Fibroblast of skin of left quadriceps (primary cell): ENCODE data around the gene LASP1NB.
"Not testable (repeated sequence)": the region's sequence is repeated elsewhere in the genome, so short reads cannot be mapped to it uniquely, and the experiment has no call there.

Source experiments
- DNase-seq, 2 experiments: peaks; one replicate each; pipeline ENCODE4 v3.0.0-alpha.2; 2013; ENCODE audit warnings: low read depth in 2 of 2

Gene LASP1NB

DNA sequence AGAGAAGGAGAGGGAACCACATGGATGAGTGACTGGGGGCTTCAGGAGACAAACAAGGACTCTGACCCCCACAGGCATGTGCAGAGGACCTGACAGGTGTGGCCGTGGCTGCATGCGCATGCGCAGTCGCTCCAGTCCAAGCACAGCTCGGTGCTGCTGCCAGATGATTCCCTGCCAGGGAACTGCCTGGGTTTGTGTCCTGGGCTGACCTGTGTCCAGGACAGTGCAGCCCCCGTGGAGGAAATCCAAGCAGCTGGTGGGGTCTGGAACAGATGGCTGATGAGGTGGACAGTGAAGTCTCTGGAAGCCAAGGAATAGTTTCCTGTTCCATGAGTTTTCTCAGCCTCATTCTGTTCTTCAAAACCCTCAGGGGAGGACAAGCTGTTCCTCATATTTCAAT lies 28.2 kb upstream of the LASP1NB start:
- no peak for DNase-seq

DNA sequence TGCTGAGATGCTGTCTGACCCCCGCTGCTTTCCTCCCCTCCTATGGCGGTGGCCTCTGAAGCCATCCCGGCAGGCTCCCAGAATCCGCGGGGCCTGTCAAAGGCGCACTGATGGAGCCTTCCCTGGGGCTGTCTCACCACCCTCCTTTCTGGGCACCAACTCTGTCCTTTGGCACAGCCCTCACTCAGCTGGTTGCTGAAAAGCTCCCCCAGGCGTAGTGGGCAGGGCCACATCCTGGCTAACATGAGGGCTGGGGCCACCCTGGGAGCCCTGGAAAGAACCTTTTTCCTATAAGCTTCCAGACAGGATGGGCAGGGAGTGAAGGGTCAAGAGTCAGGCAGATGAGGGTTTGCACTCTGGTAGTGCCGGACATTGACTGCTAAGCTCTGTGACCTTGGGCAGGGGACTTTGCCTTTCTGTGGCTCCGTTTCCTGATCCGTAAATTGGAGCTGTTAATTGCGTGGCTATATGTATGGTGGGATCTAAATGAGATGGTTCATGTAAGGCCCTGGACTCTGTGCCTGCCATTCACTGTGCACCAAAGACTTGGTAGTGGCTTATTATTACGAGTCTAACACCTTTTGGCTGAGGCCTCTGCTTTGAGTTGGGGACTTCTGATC lies 27.6 kb upstream of the LASP1NB start:
- no peak for DNase-seq

DNA sequence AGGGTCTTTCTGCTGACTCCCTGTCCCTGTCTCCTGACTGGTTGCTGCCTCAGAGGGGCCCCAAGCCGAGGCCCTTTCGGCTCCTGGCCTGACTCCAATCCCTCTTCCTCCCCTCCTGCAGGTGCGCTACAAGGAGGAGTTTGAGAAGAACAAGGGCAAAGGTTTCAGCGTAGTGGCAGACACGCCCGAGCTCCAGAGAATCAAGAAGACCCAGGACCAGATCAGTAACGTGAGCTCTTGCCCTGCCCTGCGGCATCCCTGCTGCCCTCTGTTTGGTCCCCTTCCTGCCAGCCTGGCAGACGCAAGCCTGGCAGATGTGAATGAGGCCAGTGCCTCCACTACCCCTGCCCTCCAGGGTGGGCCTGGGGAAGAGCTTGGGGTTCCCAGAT lies 27.1 kb upstream of the LASP1NB start:
- DNase-seq = no peak

DNA sequence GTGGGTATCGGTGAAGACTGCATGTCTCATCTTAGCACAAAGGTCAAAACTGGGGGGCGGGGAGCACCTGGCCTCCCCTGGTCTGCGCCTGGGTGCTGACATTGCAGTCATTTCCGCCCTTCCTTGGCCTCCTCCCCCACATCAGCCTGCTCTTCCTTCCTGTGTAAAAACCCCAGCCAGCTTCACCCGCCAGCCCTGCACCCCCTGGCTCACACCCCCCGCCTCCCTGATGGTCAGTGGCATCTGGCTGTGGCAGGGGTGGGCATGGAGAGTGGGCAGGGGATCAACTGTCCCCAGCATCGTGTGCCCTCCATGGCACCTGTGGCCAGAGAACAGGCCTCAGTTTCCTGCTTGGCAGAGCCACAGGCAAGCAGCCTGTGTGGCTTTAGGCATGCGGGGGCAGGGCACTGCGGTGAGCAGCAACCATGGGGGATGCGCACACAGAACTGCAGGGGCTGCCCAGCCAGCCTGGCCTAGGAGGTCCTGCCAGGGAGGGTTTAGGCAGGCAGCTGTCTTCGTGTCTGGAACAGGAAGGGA lies 26.5 kb upstream of the LASP1NB start:
- DNase-seq = no peak

DNA sequence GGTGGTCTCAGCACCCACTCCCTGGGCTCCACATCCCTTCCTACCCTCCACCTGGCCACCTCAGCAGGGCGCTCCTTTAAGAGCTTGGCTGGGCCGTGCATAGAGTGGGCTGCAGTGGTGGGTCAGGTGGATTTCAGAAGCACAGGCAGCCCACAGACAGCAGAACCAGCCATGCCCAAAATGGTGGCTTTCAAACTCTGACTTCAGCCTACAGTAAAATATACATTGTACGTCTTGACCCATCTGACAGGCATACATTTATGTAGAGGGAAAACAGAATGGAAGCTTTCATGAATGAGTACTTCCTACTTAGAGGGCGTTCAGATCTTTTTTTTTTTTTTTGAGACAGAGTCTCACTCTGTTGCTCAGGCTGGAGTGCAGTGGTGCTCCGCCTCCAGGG lies 26.0 kb upstream of the LASP1NB start:
- no peak for DNase-seq

DNA sequence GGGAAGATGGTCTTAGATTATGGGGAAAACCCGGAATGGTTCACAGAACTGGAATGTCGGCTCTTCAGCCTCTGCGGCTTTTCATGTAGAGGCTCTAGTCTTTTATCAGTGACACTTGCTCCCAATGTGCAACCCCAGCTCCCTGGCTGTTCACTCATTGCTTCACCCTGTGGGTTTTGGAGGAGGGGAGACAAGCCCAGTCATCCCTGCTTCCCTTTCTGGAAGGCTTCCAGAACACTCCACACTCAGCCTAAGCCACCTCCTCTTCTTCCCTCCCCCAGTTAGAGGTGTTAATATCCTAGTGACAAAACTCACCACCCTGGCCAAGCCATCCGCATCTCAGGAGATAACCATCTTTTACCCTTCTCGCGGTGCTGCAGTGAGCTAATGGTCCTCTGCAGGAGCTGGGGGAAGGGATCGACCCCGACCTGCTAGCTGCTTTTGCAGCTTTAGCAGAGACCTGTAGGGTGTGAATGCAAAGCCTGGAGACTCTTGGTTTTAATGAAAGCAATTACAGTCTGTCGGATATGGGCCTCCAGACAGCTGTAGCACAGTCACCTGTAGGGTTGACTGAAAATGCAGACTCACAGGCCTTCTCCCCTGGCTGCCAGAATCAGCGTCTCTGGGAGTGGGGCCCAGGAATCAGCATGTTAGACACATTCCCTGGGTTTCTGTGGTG lies 24.3 kb upstream of the LASP1NB start:
- DNase-seq = peak; percentile 93 to 94

DNA sequence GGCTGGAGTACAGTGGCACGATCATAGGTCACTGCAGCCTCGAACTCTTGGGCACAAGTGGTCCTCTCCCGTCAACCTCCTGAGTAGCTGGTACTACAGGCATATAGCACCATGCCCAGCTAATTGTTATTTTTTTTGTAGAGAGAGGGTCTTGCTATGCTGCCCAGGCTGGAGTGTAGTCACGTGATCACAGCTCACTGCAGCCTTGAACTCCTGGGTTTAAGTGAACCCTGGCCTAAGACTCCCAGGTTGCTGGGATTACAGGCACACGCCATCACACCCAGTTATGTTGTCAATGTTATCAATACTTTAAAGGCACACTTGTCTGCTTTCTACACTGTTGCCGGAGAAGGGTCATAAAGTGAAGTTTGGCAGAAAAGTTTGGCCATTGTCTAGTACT lies 22.0 kb upstream of the LASP1NB start:
- no peak for DNase-seq

DNA sequence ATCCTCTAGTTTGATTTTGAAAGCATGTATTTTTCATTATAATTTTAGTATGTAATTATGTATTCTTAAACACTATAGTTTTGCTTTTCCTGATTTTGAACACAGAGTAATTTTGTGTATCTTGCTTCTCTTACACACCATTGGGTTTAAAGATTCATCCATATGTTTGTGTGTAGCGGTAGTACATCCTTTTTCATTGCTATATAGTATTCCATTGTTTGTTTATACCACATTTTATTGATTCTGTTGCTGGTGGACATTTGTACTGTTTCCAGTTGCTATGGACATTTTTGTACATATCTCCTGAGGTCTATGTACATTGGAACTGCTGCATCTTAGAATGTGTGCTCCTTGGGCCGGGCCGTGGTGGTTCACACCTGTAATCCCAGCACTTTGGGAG lies 20.5 kb upstream of the LASP1NB start:
- DNase-seq = no peak

DNA sequence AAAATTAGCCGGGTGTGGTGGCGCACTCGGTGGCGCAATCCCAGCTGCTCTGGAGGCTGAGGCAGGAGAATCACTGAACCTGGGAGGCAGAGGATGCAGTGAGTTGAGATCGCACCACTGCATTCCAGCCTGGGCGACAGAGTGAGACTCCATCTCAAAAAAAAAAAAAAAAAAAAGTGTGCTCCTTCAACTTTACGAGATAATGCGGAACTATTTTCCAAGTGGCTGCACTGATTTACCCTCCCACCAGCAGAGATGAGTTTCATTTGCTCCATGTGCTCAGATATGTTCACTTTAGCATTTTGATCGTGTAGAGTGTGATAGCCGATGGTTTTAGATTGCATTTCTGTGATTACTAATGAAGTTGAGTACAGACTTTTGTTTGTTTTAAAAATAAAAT lies 20.0 kb upstream of the LASP1NB start:
- DNase-seq = no peak

DNA sequence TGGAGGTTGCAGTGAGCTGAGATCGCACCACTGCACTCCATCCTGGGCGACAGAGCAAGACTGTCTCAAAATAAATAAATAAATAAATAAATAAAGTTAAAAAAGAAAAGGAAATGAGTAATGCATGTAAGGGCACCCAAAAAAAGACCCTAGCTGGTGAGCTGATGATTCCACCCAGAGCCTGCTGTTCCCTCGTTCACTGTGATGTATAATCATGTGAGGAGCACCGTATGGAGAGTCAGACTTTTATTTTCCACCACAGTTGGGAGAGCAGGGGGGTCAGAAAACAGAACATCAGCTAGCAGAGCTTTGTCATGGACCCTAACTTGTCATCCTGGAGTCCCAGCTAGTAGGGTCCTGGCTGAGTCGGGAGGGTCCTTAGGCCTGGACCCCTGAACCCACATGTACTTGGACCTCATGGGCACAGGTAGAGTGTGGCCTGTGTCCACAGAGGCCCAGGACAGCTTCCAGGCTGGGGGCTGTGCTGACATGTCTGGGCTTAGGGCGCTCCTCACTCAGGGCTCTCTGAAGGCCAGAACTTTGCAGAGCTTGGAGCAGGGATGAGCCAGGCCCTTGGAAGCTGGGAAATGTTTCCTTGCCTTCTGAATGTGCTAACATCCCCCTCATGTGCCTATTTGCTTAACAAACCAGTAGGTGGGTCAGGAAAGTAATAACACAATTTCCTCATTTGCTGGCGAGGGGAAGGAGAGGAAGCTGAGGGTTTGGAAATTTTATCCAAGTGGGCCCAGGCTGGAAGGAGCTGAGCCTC lies 18.8 kb upstream of the LASP1NB start:
- no peak for DNase-seq

DNA sequence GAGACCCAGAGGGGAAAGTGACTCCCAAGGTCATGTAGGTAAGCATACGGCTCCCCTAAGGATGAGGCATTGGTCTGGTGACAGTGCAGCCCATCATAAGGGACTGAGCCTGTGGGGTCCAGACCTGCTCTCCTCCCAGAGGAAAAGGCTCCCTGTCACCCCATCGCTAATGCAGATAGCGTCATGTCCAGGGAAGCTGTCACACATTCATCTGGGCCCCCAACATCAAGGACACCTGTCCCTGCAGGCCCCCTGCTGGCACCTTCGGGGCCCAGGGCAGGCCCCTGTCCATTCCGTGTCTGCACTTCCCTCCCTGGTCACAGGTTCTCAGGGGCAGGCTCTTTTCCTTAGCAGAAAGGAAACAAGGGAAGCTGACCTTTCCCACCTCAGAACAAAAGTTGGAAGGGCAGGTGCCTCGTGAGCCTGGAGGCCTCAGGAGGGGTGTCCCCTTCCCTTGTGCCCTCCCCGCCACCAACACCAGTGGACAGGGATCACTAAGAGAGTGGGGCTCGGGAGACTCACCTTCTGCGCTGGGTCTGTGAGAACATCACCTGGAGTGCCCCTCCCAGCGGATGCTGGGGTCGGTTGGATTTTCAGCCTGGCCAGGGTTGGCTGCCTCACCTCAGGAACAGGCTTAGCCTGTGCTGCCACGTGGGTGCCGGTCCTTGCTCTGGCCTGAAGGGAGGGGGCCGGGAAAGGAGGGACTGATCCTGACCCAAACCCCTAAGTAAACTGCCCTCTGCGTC lies 17.3 kb upstream of the LASP1NB start:
- no peak for DNase-seq

DNA sequence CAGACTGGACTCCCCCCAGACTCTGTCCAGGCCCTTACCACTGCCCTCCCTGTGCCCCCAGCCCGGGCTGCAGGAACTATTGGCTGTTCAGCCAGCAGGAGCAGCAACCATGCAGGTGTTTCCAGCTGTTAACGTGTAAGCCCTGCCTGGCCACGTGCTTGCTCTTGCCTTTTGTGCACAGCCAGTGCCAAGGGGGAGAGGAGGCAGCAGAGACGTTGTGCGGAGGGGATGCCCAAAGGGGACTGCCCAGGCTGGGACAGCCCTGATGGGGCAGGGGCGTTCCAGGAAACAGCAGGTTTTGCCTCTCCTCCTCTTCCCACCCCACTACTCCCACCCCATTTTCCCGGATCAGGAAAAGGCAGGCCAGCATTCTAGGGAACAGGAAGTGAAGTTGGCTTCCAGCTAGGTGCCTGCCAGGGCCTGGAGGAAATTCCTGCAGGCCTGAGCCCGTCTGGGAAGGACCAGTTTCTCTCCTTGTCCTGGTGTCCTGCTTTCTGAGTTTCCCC lies 16.7 kb upstream of the LASP1NB start:
- no peak for DNase-seq

DNA sequence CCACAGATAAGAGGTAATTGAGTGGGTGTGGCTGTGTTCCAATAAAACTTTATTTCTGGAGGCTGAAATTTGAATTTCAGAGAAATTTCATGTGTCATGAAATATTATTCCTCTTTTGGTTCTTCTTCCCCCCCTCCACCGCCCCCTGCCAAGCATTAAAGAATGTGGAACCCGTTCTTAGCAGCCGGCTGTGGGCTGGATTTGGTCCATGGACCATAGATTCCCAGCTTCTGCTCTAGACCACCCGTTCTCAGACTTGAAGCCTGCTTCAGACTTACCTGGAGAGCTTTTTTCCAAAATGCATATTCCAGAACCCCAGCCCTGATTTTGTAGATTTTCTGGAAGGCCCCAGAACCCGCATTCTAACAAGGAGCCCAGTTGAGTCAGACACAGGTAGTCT lies 15.1 kb upstream of the LASP1NB start:
- DNase-seq = no peak

DNA sequence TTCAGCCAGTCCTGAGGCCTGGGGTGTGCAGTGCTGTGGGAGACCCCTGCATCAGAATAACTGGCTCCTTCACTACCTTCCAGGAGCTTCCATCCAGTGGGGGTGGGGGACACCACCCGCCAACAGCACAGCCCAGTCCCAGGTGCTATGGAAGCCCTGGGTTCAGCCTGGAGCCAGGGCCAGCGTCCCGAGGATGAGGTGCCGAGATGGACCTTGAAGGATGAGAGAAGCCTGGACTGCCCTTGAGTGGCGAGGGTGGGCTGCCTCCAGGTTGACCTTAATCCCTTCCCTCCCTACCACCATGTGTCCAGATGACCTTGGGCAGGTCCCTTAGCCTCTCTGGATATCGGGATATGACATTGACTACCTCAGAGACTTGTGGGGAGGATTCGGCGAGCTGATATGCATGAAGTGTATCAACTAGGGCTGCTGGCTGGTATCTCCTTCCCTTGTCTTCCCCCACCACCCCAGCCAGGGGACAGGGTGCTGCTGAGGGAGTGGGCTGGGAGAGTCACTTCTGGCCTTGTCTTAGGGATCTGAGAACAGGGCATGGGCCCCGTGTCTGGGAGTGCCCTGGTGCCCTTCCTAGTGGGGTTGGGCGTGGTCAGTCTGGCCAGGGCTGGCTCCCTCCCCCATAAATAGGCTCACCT lies 14.2 kb upstream of the LASP1NB start:
- no peak for DNase-seq

DNA sequence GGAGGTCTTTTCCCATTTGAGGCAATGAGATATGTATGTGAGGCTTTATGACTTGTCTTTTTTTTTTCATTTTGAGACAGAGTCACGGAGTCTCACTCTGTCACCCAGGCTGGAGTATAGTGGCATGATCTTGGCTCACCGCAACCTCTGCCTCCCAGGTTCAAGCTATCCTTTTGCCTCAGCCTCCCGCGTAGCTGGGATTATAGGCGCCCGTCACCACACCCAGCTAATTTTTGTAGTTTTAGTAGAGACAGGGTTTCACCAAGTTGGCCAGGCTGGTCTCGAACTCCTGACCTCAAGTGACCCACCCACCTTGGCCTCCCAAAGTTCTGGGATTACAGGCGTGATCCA lies 13.7 kb upstream of the LASP1NB start:
- not testable (repeated sequence) for DNase-seq

DNA sequence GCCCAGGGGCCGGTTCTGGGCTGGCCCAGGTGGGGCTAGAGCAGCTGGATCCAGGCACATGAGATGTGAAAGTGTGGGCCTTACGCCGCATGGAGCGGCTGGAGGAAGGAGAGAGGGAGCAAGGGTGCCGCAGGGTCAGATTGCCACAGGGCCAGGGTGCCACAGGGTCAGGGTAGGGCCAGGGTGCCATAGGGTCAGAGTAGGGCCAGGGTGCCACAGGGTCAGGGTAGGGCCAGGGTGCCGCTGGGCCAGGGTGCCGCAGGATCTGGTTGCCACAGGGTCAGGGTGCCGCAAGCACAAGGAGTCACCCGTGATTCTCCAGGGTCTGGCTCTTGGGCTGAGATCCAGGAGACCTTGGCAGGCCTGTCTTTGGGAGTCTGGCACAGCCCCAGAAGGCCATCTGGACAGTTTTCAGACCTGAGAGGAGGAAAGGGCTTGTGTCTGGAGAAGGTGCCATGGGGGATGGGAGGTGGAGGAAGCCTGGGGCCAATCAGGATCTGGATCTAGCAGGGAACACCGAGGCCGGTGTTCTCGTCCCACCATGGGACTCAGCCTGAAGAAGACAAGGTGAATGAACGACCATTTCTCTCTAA lies 13.1 kb upstream of the LASP1NB start:
- DNase-seq = no peak

DNA sequence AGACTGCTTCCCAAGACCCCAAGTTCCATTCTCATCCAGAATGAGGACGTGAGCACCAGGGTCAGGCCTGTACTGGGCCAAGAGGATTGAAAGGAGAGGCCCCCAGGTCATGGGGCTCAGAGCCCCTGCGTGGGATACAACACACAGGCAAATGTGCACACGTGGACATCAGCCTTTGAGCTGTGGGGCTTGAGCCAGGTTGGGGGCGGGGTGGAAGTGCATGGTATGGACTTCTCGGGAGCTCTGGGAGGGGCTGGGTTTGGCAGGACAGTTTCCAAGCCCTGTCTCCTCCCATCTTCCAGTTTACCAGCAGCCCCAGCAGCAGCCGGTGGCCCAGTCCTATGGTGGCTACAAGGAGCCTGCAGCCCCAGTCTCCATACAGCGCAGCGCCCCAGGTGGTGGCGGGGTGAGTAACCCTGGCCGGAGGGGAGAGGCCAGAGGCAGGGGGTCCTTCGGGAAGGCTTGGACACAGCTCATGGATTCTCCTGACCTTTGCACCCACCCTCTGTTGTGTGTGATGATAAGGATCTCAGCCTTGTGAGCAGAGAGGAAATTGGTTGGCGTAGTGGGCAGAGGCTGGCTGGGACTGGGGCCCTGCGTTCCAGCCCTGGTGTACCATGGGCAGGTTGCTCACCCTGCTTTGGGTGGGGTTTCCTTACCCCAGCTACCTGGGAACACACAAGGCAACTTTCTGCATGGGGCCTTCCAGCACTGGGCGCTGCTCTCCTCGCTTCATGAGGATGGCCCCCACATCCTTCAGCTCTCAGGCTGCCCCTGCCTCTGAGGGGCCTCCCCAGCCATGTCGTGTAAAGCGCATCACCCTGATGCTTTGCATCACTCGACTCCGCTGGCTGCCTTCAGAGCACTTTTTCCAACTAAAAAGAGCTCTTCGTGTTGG lies 10.4 kb upstream of the LASP1NB start:
- DNase-seq = no peak

DNA sequence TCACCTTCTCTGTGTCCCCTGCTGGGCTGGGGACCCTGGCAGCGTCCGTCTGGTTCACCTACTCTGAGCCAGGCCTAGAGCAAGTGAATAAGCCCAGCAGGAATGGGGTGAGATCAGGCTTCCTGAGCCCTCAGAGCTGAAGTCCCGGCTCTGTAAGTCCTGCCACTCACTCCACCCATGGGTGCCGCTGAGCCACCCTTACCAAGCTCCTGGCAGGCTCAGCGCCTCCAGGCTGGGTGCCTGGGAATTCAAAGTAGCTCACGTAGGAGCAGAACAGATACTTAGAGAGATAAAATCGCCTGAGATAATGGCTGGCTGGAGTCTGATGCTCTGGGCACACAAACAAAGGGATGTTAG lies 9.8 kb upstream of the LASP1NB start:
- DNase-seq = no peak

DNA sequence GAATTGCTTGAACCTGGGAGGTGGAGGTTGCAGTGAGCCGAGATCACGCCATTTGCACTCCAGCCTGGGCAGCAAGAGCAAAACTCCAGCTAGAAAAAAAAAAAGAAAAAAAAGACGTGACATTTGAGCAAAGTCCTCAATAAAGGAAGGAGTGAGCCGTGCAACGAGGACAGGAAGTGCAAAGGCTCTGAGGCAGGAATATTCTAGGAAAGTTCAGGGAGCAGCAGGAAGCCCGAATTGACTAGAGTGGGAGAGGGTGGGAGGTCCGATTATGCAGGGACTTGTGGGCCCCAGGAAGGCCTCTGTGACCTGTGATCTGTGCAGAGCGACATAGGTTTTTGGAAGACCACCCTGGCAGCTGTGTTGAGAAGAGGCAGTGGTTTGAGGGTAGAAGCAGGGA lies 8.6 kb upstream of the LASP1NB start:
- no peak for DNase-seq

DNA sequence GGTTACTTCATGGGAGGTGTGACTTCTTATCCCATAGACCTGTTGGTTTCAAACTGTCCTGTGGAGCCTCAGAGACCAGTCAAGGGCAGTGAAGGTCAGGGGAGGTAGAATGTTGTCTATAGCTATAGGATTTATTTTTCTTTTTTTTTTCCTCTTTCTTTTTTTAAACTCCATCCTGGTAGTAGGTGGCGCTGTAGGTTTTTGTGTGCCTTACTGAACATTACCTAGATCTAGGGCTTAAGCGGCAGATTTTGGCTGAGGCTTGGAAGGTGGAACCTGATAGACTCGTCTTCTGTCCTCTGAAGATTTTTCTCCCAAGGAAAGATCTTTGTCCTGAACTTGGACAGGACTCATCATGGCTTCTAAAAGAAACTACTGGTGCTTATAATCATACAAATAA lies 8.2 kb upstream of the LASP1NB start:
- no peak for DNase-seq
